HEK293 (cell line): ENCODE results near the gene IPO11.

Source experiments
- AEBP2 ChIP-seq: fragments of 450-650 bp; formaldehyde crosslinking; IDR thresholded peaks from 2 replicates; pipeline ENCODE4 v1.5.1; 2016; ENCODE audit warnings: missing biosample characterization, missing genetic modification characterization, borderline replicate concordance
- KLF16 ChIP-seq: fragments of 450-650 bp; formaldehyde crosslinking; IDR thresholded peaks from 2 replicates; pipeline ENCODE4 v1.5.1; 2017; ENCODE audit warnings: missing biosample characterization, missing genetic modification characterization
- OSR2 ChIP-seq: fragments of 450-650 bp; formaldehyde crosslinking; IDR thresholded peaks from 2 replicates; pipeline ENCODE4 v1.5.1; 2016; ENCODE audit warnings: missing biosample characterization, missing genetic modification characterization
- PBX3 ChIP-seq: sonication (generic); formaldehyde crosslinking; IDR thresholded peaks from 2 replicates; pipeline ENCODE4 v1.8.1; 2022; ENCODE audit warnings: mild to moderate bottlenecking, moderate library complexity, missing genetic modification reagents
- PRDM10 ChIP-seq: fragments of 450-650 bp; formaldehyde crosslinking; IDR thresholded peaks from 2 replicates; pipeline ENCODE4 v1.5.1; 2016; ENCODE audit warnings: missing biosample characterization, missing genetic modification characterization
- ZBTB26 ChIP-seq: fragments of 450-650 bp; formaldehyde crosslinking; optimal IDR thresholded peaks from 2 replicates; pipeline ENCODE3; 2016; ENCODE audit warnings: missing biosample characterization, mild to moderate bottlenecking, missing genetic modification characterization
- ZNF324 ChIP-seq: fragments of 450-650 bp; formaldehyde crosslinking; IDR thresholded peaks from 2 replicates; pipeline ENCODE4 v1.5.1; 2016; ENCODE audit warnings: missing biosample characterization, missing genetic modification characterization
- ZNF404 ChIP-seq: fragments of 450-650 bp; formaldehyde crosslinking; IDR thresholded peaks from 2 replicates; pipeline ENCODE4 v1.5.1; 2017; ENCODE audit warnings: missing biosample characterization, missing genetic modification characterization
- ZNF530 ChIP-seq: fragments of 450-650 bp; formaldehyde crosslinking; IDR thresholded peaks from 2 replicates; pipeline ENCODE4 v1.5.1; 2016; ENCODE audit warnings: low read depth, missing biosample characterization, missing genetic modification characterization
- ZNF580 ChIP-seq: fragments of 450-650 bp; formaldehyde crosslinking; IDR thresholded peaks from 2 replicates; pipeline ENCODE4 v1.5.1; 2016; ENCODE audit warnings: missing biosample characterization, missing genetic modification characterization
- ZNF596 ChIP-seq: fragments of 450-650 bp; IDR thresholded peaks from 2 replicates; pipeline ENCODE4 v1.5.0; 2018; ENCODE audit warnings: missing biosample characterization, mild to moderate bottlenecking, missing genetic modification characterization, moderate library complexity
- ZNF629 ChIP-seq: fragments of 450-650 bp; formaldehyde crosslinking; IDR thresholded peaks from 2 replicates; pipeline ENCODE4 v1.5.1; 2017; ENCODE audit warnings: missing biosample characterization, missing genetic modification characterization
- ZNF704 ChIP-seq: fragments of 450-650 bp; formaldehyde crosslinking; IDR thresholded peaks from 2 replicates; pipeline ENCODE4 v1.5.1; 2016; ENCODE audit warnings: missing biosample characterization, missing genetic modification characterization
- ZNF777 ChIP-seq: fragments of 450-650 bp; formaldehyde crosslinking; IDR thresholded peaks from 2 replicates; pipeline ENCODE4 v1.5.1; 2017; ENCODE audit warnings: missing biosample characterization, missing genetic modification characterization, borderline replicate concordance
- ZSCAN5A ChIP-seq: fragments of 450-650 bp; formaldehyde crosslinking; IDR thresholded peaks from 2 replicates; pipeline ENCODE4 v1.5.1; 2016; ENCODE audit warnings: missing biosample characterization, missing genetic modification characterization
- ZXDB ChIP-seq: fragments of 450-650 bp; formaldehyde crosslinking; IDR thresholded peaks from 2 replicates; pipeline ENCODE4 v1.5.1; 2016; ENCODE audit warnings: missing biosample characterization, missing genetic modification characterization

IPO11 gene

GRCh38 chr5:62403411-62404250 lies 8.9 kb upstream of the IPO11 start, which contains the start of gene DIMT1 (continued):
- 0 out of 2 replicates have a peak, but pooled peaks have one; percentile 69 for TF ChIP-seq PBX3
- TF ChIP-seq ZNF704 (tag by site-specific recombination) = no peak
- TF ChIP-seq KLF16 (tag by site-specific recombination) = peak; percentile 89
- TF ChIP-seq OSR2 (tag by site-specific recombination) = 0 out of 2 replicates have a peak, but pooled peaks have one; percentile 16
- TF ChIP-seq ZNF530 (tag by site-specific recombination) = no peak
- no peak; the same call in 1 of the 2 replicates for TF ChIP-seq ZSCAN5A (tag by site-specific recombination)
- TF ChIP-seq ZNF629 (tag by site-specific recombination) = peak; percentile 67; the same call in 1 of the 2 replicates
- TF ChIP-seq ZNF777 (tag by site-specific recombination) = no peak
- peak; percentile 32; the same call in 1 of the 2 replicates for TF ChIP-seq ZNF580 (tag by site-specific recombination)
- TF ChIP-seq ZNF404 = no peak
- peak; percentile 81 for TF ChIP-seq ZXDB (tag by site-specific recombination)
- TF ChIP-seq ZNF596 = 0 out of 2 replicates have a peak, but pooled peaks have one; percentile 16
- TF ChIP-seq ZBTB26 (tag by site-specific recombination) = peak; percentile 94
- TF ChIP-seq AEBP2 = no peak
- TF ChIP-seq ZNF324 (tag by site-specific recombination) = 0 out of 2 replicates have a peak, but pooled peaks have one; percentile 58
- TF ChIP-seq PRDM10 (tag by site-specific recombination) = peak; percentile 81
